NCI-H1436 (cell line): Measurements from ENCODE around the gene PRDM2.

Experiments used
- DNase-seq: peaks from one replicate; lab custom pipeline; 2025; lab: John Stamatoyannopoulos, UW

Gene PRDM2

DNA sequence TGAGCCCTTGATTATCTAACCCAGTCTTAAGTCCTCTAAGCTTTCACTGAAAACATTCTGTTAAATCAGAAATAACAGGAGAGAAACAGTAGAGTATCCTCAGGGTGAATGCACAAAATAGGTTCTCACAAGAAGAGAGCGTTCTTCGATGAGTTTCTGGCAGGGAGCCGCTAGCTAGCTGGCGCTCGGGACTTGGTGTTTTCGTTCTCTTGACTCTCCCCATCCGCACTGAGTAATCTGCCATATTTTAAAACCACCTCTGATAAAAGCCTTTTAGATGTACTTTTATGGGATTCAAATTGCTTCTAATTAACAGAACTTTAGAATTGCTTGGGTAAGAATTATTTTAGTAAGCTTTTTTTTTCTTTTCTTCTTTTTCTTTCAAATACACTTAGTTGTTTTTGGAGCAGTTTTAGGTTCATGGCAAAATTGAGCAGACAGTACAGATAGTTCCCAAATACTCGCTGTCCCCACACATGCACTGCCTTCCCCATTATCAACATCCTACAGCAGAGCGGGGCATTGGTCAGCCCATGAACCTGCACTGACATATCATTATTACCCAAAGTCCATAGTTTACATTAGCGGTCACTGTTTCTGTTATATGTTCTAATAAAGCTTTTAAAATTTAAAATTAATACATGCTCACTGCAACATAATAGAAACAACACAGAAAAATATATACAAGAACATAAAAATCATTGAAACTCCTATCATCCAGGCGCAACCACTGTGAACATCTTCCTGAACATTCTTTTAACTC, 35.4 kb downstream of the PRDM2 start:
- DNase-seq: no peak

DNA sequence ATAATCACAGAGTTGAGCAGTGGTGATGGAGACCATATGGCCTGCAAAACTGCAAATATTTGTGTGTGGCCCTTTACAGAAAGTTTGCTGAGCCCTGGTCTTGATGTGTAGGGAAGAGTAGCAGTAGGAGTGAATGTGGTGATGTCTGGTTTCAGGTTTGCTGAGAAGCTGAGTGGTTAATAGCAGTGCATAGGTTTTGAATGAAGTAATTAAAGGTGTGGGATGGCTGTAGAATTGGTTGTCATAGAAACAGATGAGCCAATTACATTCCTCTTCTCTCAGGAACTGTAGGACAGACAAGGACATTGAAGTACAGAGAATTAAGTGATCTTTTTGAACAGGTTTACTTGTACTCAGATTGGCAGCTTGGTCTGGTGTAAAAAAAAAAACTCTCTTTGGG, 37.4 kb downstream of the PRDM2 start:
- peak; percentile 75 for DNase-seq

GRCh38 chr1:13746342-13746741, 46.4 kb downstream of the PRDM2 start:
- DNase-seq: no peak

DNA sequence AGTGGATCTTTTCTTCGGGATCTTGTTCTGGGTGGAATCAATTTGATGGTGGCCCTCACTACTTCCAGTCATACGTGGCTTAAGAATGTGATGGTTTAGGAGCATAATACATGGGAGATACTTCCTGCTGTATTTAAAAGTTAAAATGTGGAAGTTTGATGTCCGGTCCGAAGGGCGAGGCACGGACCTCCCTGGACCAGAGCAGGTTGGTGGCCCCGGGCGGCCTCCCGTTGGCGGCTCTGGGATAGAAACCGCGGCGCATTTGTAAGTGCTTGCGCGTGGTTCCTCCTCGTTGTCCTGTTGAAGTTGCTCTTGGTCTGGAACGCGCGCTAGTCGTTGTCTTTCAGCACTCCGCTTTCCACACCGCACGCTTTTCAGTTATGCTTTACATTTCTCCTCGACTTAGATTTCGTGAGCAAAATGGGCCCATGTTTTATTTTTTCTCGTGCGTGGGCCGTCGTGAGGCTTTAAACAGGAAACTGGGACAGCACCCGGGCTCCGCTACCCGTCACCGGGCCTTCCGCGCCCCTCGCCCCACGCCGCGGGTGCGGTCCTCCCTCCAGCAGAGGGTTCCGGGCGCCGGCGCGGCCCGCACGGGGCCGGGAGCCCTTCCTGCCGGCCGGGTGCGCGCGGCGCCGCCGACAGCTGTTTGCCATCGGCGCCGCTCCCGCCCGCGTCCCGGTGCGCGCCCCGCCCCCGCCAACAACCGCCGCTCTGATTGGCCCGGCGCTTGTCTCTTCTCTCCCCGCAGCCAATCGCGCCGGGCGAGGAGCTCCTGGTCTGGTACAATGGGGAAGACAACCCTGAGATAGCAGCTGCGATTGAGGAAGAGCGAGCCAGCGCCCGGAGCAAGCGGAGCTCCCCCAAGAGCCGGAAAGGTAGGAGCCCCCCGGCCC, 48.9 kb downstream of the PRDM2 start:
- DNase-seq: peak; percentile 95

GRCh38 chr1:13749543-13750341, 49.8 kb downstream of the PRDM2 start:
- no peak for DNase-seq

- DNase-seq: no peak
Measured at GRCh38 chr1:13751458-13751871, 51.5 kb downstream of the PRDM2 start.

- DNase-seq: no peak
Measured at GRCh38 chr1:13751985-13752384, 52.0 kb downstream of the PRDM2 start.

DNA sequence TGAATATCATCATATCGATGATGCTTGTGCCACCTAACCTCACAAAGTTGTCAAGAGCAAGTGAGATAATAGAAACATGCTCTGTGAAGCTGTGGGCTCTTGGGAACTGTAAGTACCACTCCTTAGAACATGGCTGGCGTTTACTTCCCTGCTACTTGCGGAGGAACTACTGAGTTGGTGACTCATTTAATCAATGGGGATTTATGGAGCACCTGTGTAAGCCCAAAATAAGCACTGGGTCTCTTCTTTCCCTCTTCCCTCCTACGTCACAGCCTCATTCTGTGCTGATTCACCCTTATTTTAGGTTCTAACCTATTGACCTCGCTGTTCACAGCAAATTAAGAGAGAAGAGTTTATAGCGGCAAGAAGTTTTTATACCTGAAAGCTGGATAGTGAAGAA, 52.9 kb downstream of the PRDM2 start:
- DNase-seq: no peak

- DNase-seq: no peak
Measured at GRCh38 chr1:13753636-13754402, 53.8 kb downstream of the PRDM2 start.

DNA sequence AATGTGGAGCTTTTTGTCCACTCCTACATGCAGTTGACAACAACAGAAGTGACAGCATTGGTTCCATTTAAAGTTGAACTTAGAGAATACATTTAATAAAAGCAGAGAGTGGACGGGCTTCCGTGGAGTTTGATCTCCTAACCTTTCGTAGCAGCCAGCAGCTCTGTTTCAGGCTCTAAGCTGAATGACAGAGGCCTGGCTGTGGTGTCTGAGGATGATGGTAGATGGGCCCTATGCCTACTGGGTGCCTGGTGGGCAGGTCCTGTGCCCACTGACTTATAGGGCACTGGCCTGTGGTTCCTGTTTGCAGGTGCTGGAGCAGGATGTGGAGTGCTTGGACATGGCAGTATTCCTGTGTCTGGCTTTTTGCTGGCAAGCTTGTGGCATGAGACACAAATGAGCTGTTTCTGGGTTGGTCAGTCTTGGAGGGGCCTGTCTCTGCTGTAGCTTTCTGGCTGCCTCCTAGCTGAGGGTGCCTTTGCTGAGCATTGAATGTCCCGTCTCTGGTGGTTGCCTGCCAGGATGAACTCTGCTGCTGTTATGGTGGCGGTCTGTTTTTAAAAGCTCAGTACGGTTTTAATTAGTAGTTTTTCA, 54.6 kb downstream of the PRDM2 start:
- DNase-seq: no peak

GRCh38 chr1:13756557-13757315, 56.7 kb downstream of the PRDM2 start:
- no peak for DNase-seq

DNA sequence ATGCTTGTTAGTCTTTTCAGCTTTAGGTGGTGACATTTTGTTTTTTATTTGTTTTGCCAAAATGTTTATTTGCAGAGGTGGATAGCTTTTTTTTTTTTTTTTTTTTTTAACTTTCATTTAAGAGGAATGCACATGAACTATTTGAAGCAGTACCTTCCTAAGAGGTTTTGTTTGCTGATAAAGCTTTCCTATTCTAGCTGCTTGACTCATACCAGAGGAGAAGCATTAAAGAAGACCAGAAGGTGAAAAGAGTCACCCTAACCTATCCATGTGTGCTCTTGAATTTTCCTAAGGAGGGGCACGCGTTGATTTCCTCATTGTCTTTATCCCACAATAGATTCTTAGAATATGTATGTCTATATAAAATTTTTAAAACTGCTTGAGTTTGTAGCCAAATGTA, 57.7 kb downstream of the PRDM2 start:
- no peak for DNase-seq

DNA sequence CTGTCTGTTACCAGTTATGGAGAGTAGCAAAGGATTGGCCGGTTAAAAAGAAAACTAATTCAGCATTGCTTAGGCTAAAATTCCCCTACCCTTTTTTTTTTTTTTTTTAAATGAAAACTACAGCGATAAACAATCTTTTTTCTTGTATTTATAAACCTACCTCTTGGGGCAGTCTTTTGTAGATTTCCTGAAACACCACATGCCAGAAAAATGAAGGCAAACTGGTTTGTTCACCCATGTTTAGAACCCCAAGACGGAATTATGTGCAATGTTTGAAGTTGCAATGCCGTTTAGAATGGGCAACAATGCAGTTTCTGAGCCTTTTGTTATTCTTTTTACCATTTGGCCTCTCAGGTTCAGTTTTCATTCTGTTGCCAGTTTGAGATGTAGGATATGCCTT, 59.1 kb downstream of the PRDM2 start:
- no peak for DNase-seq

DNA sequence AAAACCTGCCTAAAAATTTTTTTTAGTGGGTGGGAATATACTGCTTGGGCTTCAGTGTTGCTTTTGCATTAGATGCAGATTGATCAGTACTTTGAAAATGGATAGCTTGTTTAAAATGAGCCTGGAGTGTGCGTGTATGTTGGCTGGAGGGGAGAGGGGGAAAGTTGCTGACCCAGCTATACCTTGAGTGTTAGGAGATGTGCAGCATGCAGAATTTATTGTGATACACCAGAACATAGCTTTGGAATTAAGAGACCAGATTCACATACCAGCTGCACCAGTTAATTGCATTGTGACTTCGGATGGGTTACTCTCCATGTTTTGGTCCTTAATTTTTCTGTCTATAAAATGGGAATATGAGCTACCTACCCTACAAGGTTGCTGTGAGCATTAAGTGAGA, 60.4 kb downstream of the PRDM2 start:
- DNase-seq: no peak

- no peak for DNase-seq
Measured at GRCh38 chr1:13760921-13761320, 60.9 kb downstream of the PRDM2 start.

DNA sequence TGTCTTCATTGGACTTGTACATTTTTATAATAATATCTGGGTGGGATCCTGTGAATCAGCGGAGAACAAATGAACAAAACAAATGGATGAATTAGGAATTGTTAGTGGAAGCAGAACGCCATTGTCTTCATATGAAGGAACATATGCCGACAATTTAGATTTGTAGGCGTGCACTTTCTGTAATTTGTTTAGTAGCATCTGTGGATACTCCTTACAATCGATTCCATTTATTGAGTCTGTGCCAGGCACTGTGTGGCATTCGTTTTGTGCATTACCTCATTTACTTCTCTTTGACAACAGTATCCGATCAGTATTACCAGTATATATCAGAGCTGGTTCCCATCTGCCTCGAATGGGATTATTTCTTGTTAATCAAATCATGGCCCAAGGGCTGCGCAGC, 61.9 kb downstream of the PRDM2 start:
- DNase-seq: no peak

DNA sequence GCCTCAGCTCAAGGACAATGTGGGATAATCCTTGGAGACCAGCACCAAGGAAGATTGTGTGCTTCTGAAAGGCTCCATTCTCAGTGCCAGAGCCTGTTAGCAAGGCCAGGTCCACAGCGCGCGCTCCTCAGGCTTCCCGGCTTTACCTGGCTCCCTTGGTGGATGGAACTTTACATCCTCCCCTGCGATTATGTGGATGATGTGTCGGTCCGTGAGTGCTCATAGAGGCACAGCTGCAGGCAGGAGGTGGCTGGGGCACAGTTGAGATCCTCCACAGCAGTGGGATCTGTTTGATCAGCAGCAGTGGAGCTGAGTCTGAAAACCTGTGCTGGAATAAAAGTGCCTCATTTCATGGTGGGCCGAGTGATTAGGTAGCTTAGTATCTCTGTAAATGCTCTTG, 62.7 kb downstream of the PRDM2 start:
- no peak for DNase-seq

DNA sequence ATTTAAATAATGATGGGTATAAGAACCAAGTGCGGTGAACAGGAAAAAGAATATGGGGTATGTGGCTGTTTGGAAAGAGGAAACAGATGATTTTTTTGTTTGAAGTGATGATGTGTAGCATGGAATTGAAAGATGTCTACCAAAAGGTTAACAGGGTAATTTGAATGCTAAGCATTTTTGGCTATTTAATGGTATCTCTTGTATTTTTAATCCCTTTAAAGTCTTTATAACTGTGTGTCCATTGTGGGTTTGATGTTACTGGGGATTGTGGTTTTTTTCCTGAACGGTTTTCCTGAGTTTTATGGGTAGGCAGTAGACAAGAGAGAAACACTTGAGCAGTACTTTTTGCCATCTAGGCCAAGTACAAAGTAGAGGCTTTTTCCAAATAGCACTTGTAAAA, 63.2 kb downstream of the PRDM2 start:
- no peak for DNase-seq

DNA sequence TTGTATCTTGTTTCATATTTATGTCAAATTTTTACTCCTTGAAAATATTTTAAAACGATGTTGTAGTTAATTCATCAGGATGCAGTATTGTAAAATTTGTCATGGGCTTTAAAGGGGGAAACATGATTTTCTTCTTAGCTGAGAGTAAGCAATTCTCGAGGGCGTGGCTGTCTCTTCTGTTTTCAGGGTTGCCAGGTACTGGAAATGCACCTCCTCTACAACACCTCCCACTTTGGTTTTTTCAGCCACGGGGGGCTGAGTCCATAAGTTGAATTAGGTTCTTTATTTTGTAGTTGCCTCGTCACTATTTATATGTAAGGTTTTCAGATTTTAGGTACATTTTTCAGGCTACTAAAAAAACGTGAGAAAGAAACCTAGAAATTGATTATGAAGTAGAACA, 64.0 kb downstream of the PRDM2 start:
- DNase-seq: no peak

DNA sequence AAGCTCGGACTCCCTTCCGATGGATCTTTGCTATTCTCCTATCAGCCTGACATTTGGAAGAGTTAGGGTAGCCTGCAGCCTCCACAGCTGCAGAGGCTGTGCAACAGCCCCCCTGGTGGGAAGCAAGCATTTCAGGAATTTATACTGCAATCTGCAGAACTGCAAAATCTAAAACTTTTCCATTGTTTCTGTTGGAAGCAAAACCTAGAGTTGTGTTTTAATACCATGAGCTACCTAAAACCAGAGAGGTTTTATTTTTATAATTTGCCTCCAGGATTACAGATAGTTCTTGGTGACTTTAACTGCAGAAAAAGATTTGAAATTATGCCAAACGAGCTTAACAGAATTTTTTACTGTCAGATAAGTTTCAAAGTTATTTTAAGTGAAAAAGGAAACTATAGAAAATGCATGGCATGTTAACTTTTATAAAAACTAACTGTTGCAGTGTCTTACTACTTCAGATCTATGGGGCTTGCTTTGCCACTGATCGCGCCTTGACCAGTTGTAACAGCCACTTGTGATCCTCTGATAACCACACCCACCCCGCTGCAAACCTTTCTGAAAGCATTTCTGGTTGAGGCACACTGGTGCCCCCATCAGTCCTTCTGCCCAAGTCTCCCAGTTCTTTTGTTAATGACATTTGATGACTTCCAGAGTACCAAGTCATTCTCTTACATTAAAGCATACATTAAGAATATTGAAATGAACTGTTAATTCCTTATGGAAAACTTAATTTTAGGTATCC, 64.8 kb downstream of the PRDM2 start:
- no peak for DNase-seq
